SK-N-SH (cell line): ENCODE data around the gene PLCH1. TPM values are rescaled to one million over a fixed set of nuclear protein-coding genes. Genes with fewer than 3 reads are reported as not detected.
"Not testable (repeated sequence)": the region's sequence is repeated elsewhere in the genome, so short reads cannot be mapped to it uniquely, and the experiment has no call there.

Experiments
- CTCF ChIA-PET: fragments of 300-600, 350-600 bp; formaldehyde crosslinking; extraction: SDS; loops from one replicate; lab custom pipeline; 2021; lab: Yijun Ruan, JAX
- POLR2A ChIA-PET: fragments of 350-600 bp; sonication (Branson Sonifier 250); formaldehyde crosslinking; extraction: SDS; loops from one replicate; lab custom pipeline; 2020; ENCODE audit warnings: antibody characterized with exemption, inconsistent platforms; lab: Yijun Ruan, JAX
- DNase-seq: peaks from one replicate; pipeline ENCODE4 v3.0.0; 2012
- H2AFZ ChIP-seq: fragments of 200-600 bp; sonication (generic); 2 replicates; pipeline ENCODE4 v1.8.1; 2016; ENCODE audit warnings: antibody characterized with exemption, mild to moderate bottlenecking, low read depth
- H3F3A ChIP-seq: fragments of 200-600 bp; sonication (generic); replicated peaks from 2 replicates; pipeline ENCODE3; 2016; ENCODE audit warnings: antibody characterized with exemption, mild to moderate bottlenecking; ENCODE audit not compliant: insufficient read depth
- H3K27ac ChIP-seq, 2 experiments: fragments of 200-500 bp in 1 of 2; fragments of 200-600 bp in 1 of 2; sonication (Bioruptor generic) in 1 of 2; sonication (generic), shearing (Covaris generic) in 1 of 2; 2 replicates each; pipeline versions ENCODE4 v1.5.1 to v1.6.1; 2014 to 2016; ENCODE audit warnings: low read depth in 2 of 2, inconsistent platforms in 1 of 2, low read length in 1 of 2, mild to moderate bottlenecking in 1 of 2, mixed read lengths in 1 of 2
- H3K27me3 ChIP-seq: fragments of 200-600 bp; sonication (generic), shearing (Covaris generic); 2 replicates; pipeline ENCODE4 v1.6.1; 2016; ENCODE audit warnings: mixed run types; ENCODE audit not compliant: insufficient read depth
- H3K36me3 ChIP-seq, 2 experiments: fragments of 200-500 bp in 1 of 2; fragments of 200-600 bp in 1 of 2; sonication (Bioruptor generic) in 1 of 2; sonication (generic) in 1 of 2; replicated peaks in 1 of 2; 2 replicates each; pipeline versions ENCODE3 to v1.5.1; 2014 to 2016; ENCODE audit warnings: low read length in 1 of 2, mild to moderate bottlenecking in 1 of 2; ENCODE audit not compliant: insufficient read depth in 2 of 2, control insufficient read depth in 1 of 2
- H3K4me1 ChIP-seq, 2 experiments: fragments of 200-500 bp in 1 of 2; fragments of 200-600 bp in 1 of 2; sonication (Bioruptor generic) in 1 of 2; sonication (generic), shearing (Covaris generic) in 1 of 2; 2 replicates each; pipeline versions ENCODE4 v1.5.1 to v1.6.1; 2014 to 2016; ENCODE audit warnings: low read depth in 1 of 2, low read length in 1 of 2, mixed run types in 1 of 2; ENCODE audit not compliant: insufficient read depth in 2 of 2, control insufficient read depth in 1 of 2
- H3K4me2 ChIP-seq: fragments of 200-600 bp; sonication (generic), shearing (Covaris generic); 2 replicates; pipeline ENCODE4 v1.6.1; 2017; ENCODE audit warnings: mixed run types
- H3K4me3 ChIP-seq, 2 experiments: fragments of 200-500 bp in 1 of 2; fragments of 200-600 bp in 1 of 2; sonication (Bioruptor generic) in 1 of 2; sonication (generic), shearing (Covaris generic) in 1 of 2; 2 replicates each; pipeline versions ENCODE4 v1.5.1 to v1.8.1; 2014 to 2016; ENCODE audit warnings: low read depth in 2 of 2, inconsistent platforms in 1 of 2, low read length in 1 of 2, mild to moderate bottlenecking in 1 of 2, mixed read lengths in 1 of 2, moderate library complexity in 1 of 2
- H3K79me2 ChIP-seq: fragments of 200-600 bp; sonication (generic); 2 replicates; pipeline ENCODE4 v1.8.1; 2017; ENCODE audit warnings: mild to moderate bottlenecking; ENCODE audit not compliant: insufficient read depth
- H3K9ac ChIP-seq: fragments of 200-600 bp; sonication (generic); 2 replicates; pipeline ENCODE4 v1.6.1; 2017; ENCODE audit warnings: mixed run types
- H3K9me2 ChIP-seq: fragments of 200-600 bp; sonication (generic); 2 replicates; pipeline ENCODE4 v1.6.1; 2017; ENCODE audit warnings: mixed run types
- H3K9me3 ChIP-seq: fragments of 200-600 bp; sonication (generic); 2 replicates; pipeline ENCODE4 v1.6.1; 2017; ENCODE audit warnings: mixed run types, mild to moderate bottlenecking, moderate library complexity
- H4K20me1 ChIP-seq: fragments of 200-600 bp; sonication (generic); 2 replicates; pipeline ENCODE4 v1.6.1; 2017; ENCODE audit warnings: mild to moderate bottlenecking, mixed run types; ENCODE audit not compliant: insufficient read depth
- CHD2 ChIP-seq: fragments of 150-350 bp; IDR thresholded peaks from 2 replicates; pipeline ENCODE4 v1.6.1; 2018; ENCODE audit warnings: low read length; ENCODE audit not compliant: partially characterized antibody
- EZH2phosphoT487 ChIP-seq: fragments of 200-600 bp; sonication (generic); IDR thresholded peaks from 2 replicates; pipeline ENCODE4 v1.6.1; 2017; ENCODE audit warnings: low read depth, mixed run types, mild to moderate bottlenecking, antibody characterized with exemption, moderate library complexity, borderline replicate concordance
- JUND ChIP-seq: IDR thresholded peaks from 2 replicates; pipeline ENCODE4 v1.4.0; 2012
- MAX ChIP-seq: IDR thresholded peaks from 2 replicates; pipeline ENCODE4 v1.4.0; 2012; ENCODE audit warnings: low read depth
- PBX3 ChIP-seq: IDR thresholded peaks from 2 replicates; pipeline ENCODE4; 2012
- POLR2AphosphoS5 ChIP-seq: IDR thresholded peaks from 2 replicates; pipeline ENCODE4 v1.6.1; 2012; ENCODE audit warnings: low read depth, low read length
- REST ChIP-seq: IDR thresholded peaks from 2 replicates; pipeline ENCODE4 v1.6.1; 2012; ENCODE audit warnings: mild to moderate bottlenecking, low read depth, low read length, moderate library complexity
- RFX5 ChIP-seq: IDR thresholded peaks from 2 replicates; pipeline ENCODE4 v1.6.1; 2012; ENCODE audit warnings: mild to moderate bottlenecking, improper control_type of control experiment, low read length
- SMC3 ChIP-seq: IDR thresholded peaks from 2 replicates; pipeline ENCODE4 v1.6.1; 2012; ENCODE audit warnings: low read depth, low read length, improper control_type of control experiment
- TEAD4 ChIP-seq: IDR thresholded peaks from 2 replicates; pipeline ENCODE4 v1.4.0; 2012; ENCODE audit warnings: mild to moderate bottlenecking, borderline replicate concordance; ENCODE audit not compliant: insufficient read depth
- USF2 ChIP-seq: fragments of 150-350 bp; IDR thresholded peaks from 2 replicates; pipeline ENCODE4 v1.6.1; 2017; ENCODE audit warnings: antibody characterized with exemption, low read length, low read depth, borderline replicate concordance
- WGBS: methylation state at CpG from one replicate; pipeline ENCODE4 v1.1.6; 2017; ENCODE audit warnings: low lambda C conversion rate; 5-methylcytosine and 5-hydroxymethylcytosine counted together
- polyA plus RNA-seq, 3 experiments: library from polyadenylated mRNA; depleted of rRNA; stranded (reverse); fragments of >200 nt; gene quantifications; 2 replicates each; pipeline ENCODE4 v1.2.3, GENCODE V29; 2012

PLCH1 gene
- polyA plus RNA-seq, 1 of the 3 experiments (the other 2 are of a cell fraction), result 0.26 TPM

GRCh38 chr3:155620552-155620951 lies 124.3 kb downstream of the PLCH1 start:
- H3K4me1 ChIP-seq, H3K4me2 ChIP-seq, CTCF ChIA-PET, H3K9ac ChIP-seq, H3K27ac ChIP-seq, H3K79me2 ChIP-seq, H4K20me1 ChIP-seq, H3F3A ChIP-seq, H2AFZ ChIP-seq, H3K27me3 ChIP-seq, POLR2A ChIA-PET, H3K9me2 ChIP-seq, DNase-seq, H3K4me3 ChIP-seq, H3K36me3 ChIP-seq, H3K9me3 ChIP-seq: not testable (repeated sequence)
- 62% methylated on average over 3 of the region's 5 CpGs for WGBS

- Histone ChIP-seq H3K4me3 (no peak overlapping the region), H3K4me1 (no peaks in the 10 kb centered on the region), H2AFZ (no peak overlapping the region), H3K36me3 (no peaks in the 10 kb centered on the region), H3K9ac (no peak overlapping the region), H3F3A (no peaks in the 10 kb centered on the region), H3K79me2 (no peaks in the 10 kb centered on the region), H3K9me3 (no peaks in the 10 kb centered on the region), H3K27me3 (no peaks in the 10 kb centered on the region), H3K9me2 (no peaks in the 10 kb centered on the region), H3K4me2 (no peak overlapping the region), H3K27ac (no peak overlapping the region), H4K20me1 (no peaks in the 10 kb centered on the region)
- ChIA-PET POLR2A (no interaction called here), CTCF (interaction anchor here (0.7 kb wide), 1 partner anchor 77 kb away, joined by 3 read pairs; no protein-coding TSS in a partner anchor)
- DNase-seq, result no peak
- TF ChIP-seq POLR2AphosphoS5, result no peak
- no peak for TF ChIP-seq TEAD4
- TF ChIP-seq SMC3, result no peak
- TF ChIP-seq REST, result no peak
- TF ChIP-seq JUND, result no peak
- TF ChIP-seq RFX5, result no peak
- TF ChIP-seq EZH2phosphoT487, result no peak
- no peak for TF ChIP-seq PBX3
- TF ChIP-seq USF2, result no peak
- TF ChIP-seq CHD2, result no peak
- no peak for TF ChIP-seq MAX
Observed at GRCh38 chr3:155619118-155619915, 125.6 kb downstream of the PLCH1 start.
